HG03135 (cell line): ENCODE measurements around the gene GOLGA3.

Source experiments
- ATAC-seq: cut with Tn5 transposase; IDR thresholded peaks from one replicate; pipeline ENCODE4 v1.9.1; 2021; ENCODE audit warnings: mild to moderate bottlenecking, moderate library complexity; ENCODE audit not compliant: unreplicated experiment

GOLGA3 gene

GRCh38 chr12:132727091-132727794, 101.4 kb downstream of the GOLGA3 start:
- ATAC-seq, result no peak

GRCh38 chr12:132726386-132726785, 102.3 kb downstream of the GOLGA3 start:
- no peak for ATAC-seq

- no peak for ATAC-seq
Observed at GRCh38 chr12:132724506-132725241, 104.0 kb downstream of the GOLGA3 start.

- no peak for ATAC-seq
Observed at GRCh38 chr12:132723764-132724140, 104.9 kb downstream of the GOLGA3 start.

- no peak for ATAC-seq
Observed at GRCh38 chr12:132723015-132723763, 105.5 kb downstream of the GOLGA3 start.

GRCh38 chr12:132720606-132721345, 107.9 kb downstream of the GOLGA3 start:
- ATAC-seq, result no peak

- no peak for ATAC-seq
Observed at GRCh38 chr12:132719954-132720324, 108.7 kb downstream of the GOLGA3 start.

- no peak for ATAC-seq
Observed at GRCh38 chr12:132719141-132719953, 109.3 kb downstream of the GOLGA3 start.
